K562 (cell line): ENCODE measurements around the gene ADIG. TPM values are rescaled to one million over a fixed set of nuclear protein-coding genes. Genes with fewer than 3 reads are reported as not detected.

ENCODE experiments used
- ATAC-seq: fragments of 200-7000 bp; cut with Tn5 transposase; 3 replicates; pipeline ENCODE4 v1.9.1; 2020; ENCODE audit warnings: moderate library complexity
- BruUV-seq: library from RNA; stranded (reverse); fragments of 400-500 nt; replicated peaks from 2 replicates; lab custom pipeline; 2021; lab: Mats Ljungman, UMichigan
- CTCF ChIA-PET: fragments of 300-600 bp; formaldehyde crosslinking; extraction: SDS; loops from one replicate; lab custom pipeline; 2021; ENCODE audit warnings: low intra/inter-chr PET ratio; lab: Yijun Ruan, JAX
- POLR2A ChIA-PET: fragments of 300-600, 350-650 bp; sonication (Branson Sonifier 250); formaldehyde crosslinking; extraction: SDS; loops from one replicate; lab custom pipeline; 2021; ENCODE audit warnings: antibody characterized with exemption, inconsistent platforms; lab: Yijun Ruan, JAX
- DNase-seq, 4 experiments: peaks; one replicate each; pipeline versions ENCODE4 v3.0.0 to v3.0.0-alpha.2; 2011 to 2018; ENCODE audit warnings: low spot score in 3 of 4, mixed read lengths in 3 of 4; ENCODE audit errors: extremely low read depth in 1 of 4
- FAIRE-seq: peaks from 2 replicates; lab custom pipeline; 2011; peaks lifted over from hg19 to GRCh38; lab: Jason Lieb, UNC
- H2AFZ ChIP-seq: 2 replicates; pipeline ENCODE4 v1.6.0; 2011; ENCODE audit warnings: low read depth, low read length, control low read depth, inconsistent platforms
- H3K27ac ChIP-seq: fragments of 200-600 bp; 3 replicates; pipeline ENCODE4 v1.8.0; 2011; ENCODE audit warnings: low read depth, mild to moderate bottlenecking, control low read depth, inconsistent platforms, low read length, moderate library complexity, mixed read lengths; ENCODE audit errors: extremely low read depth
- H3K27me3 ChIP-seq, 2 experiments: fragments of 300-600 bp in 1 of 2; 2 replicates in 1 of 2; 3 replicates in 1 of 2; pipeline versions ENCODE4 v1.6.0 to v1.8.0; 2011; ENCODE audit warnings: inconsistent platforms in 2 of 2, low read length in 2 of 2, mild to moderate bottlenecking in 1 of 2, mixed read lengths in 1 of 2, moderate library complexity in 1 of 2; ENCODE audit not compliant: control insufficient read depth in 2 of 2, insufficient read depth in 2 of 2
- H3K36me3 ChIP-seq: fragments of 300-600 bp; 3 replicates; pipeline ENCODE4 v1.8.0; 2011; ENCODE audit warnings: mild to moderate bottlenecking, low read length, inconsistent platforms; ENCODE audit not compliant: control insufficient read depth, insufficient read depth
- H3K4me1 ChIP-seq, 2 experiments: fragments of 200-600 bp in 1 of 2; replicated peaks in 1 of 2; 2 replicates in 1 of 2; 3 replicates in 1 of 2; pipeline versions ENCODE4 v1.5.1 to v1.8.0; 2011; ENCODE audit warnings: inconsistent platforms in 2 of 2, low read length in 2 of 2, mild to moderate bottlenecking in 1 of 2, mixed read lengths in 1 of 2, moderate library complexity in 1 of 2; ENCODE audit not compliant: control insufficient read depth in 2 of 2, insufficient read depth in 2 of 2
- H3K4me2 ChIP-seq: 2 replicates; pipeline ENCODE4 v1.6.1; 2011; ENCODE audit warnings: low read length, control low read depth, inconsistent platforms, mixed read lengths; ENCODE audit not compliant: insufficient read depth
- H3K4me3 ChIP-seq: fragments of 200-600 bp; sonication (generic), shearing (Covaris generic); 2 replicates; pipeline ENCODE4 v1.5.1; 2016; ENCODE audit warnings: control low read depth, inconsistent platforms
- H3K79me2 ChIP-seq: fragments of 200-600 bp; 3 replicates; pipeline ENCODE4 v1.8.0; 2011; ENCODE audit warnings: low read length, inconsistent platforms; ENCODE audit not compliant: control insufficient read depth, insufficient read depth
- H3K9ac ChIP-seq, 2 experiments: 2 replicates each; pipeline versions ENCODE4 v1.6.0 to v1.6.1; 2011; ENCODE audit warnings: low read depth in 2 of 2, low read length in 2 of 2, control low read depth in 1 of 2, inconsistent platforms in 1 of 2, mild to moderate bottlenecking in 1 of 2, mixed read lengths in 1 of 2; ENCODE audit not compliant: insufficient read depth in 1 of 2
- H3K9me1 ChIP-seq: one replicate; pipeline ENCODE4 v1.6.0; 2011; ENCODE audit warnings: inconsistent platforms, mild to moderate bottlenecking, low read length, moderate library complexity; ENCODE audit not compliant: control insufficient read depth, insufficient read depth
- H3K9me3 ChIP-seq: replicated peaks from 2 replicates; pipeline ENCODE4 v1.5.1; 2011; ENCODE audit warnings: low read depth, low read length, inconsistent platforms; ENCODE audit not compliant: control insufficient read depth, insufficient read depth
- H4K20me1 ChIP-seq: replicated peaks from 2 replicates; pipeline ENCODE4 v1.6.1; 2011; ENCODE audit warnings: low read length, inconsistent platforms, mixed read lengths; ENCODE audit not compliant: control insufficient read depth, insufficient read depth
- CREB1 ChIP-seq, 2 experiments: sonication (generic) in 1 of 2; formaldehyde crosslinking in 1 of 2; IDR thresholded peaks; 2 replicates each; pipeline versions ENCODE4 v1.6.1 to v1.8.0; 2012 to 2022; ENCODE audit warnings: inconsistent platforms in 1 of 2, mild to moderate bottlenecking in 1 of 2, missing genetic modification reagents in 1 of 2, moderate library complexity in 1 of 2
- MEF2A ChIP-seq: IDR thresholded peaks from 2 replicates; pipeline ENCODE4 v1.6.1; 2011; ENCODE audit warnings: low read depth, mild to moderate bottlenecking, low read length, moderate library complexity; ENCODE audit not compliant: control insufficient read depth
- ZNF3 ChIP-seq: fragments of 250-450 bp; sonication (Bioruptor Pico); IDR thresholded peaks from 2 replicates; pipeline ENCODE4 v1.5.0; 2021; ENCODE audit warnings: mild to moderate bottlenecking, moderate library complexity
- ZNF354B ChIP-seq: fragments of 250-450 bp; sonication (Bioruptor Pico); IDR thresholded peaks from 2 replicates; pipeline ENCODE4 v1.4.0; 2020
- WGBS: fragments of 100-300 bp; shearing (Covaris generic); methylation state at CpG from one replicate; pipeline ENCODE4 v1.1.6; 2016; ENCODE audit warnings: low coverage, mixed read lengths; ENCODE audit not compliant: insufficient coverage; ENCODE audit errors: missing lambda C conversion rate; 5-methylcytosine and 5-hydroxymethylcytosine counted together
- in situ Hi-C: fragments of 300-500 bp; cut with MboI; formaldehyde crosslinking; loops from 4 replicates; pipeline ENCODE4 v1.15.0; 2018; ENCODE audit warnings: inconsistent platforms, mixed read lengths
- intact Hi-C: fragments of 100-400 bp; cut with micrococcal nuclease; formaldehyde crosslinking; loops from 2 replicates; pipeline ENCODE4 v1.14.2; 2022
- polyA plus RNA-seq, 8 experiments: library from polyadenylated mRNA; depleted of rRNA in 4 of 8; stranded (reverse) in 5 of 8; unstranded in 3 of 8; fragments of >200 nt; fragmentation: Nextera tagmentation in 2 of 8; fragmentation: Illumina TruSeq in 1 of 8; extraction: Ambion mirVana in 2 of 8; extraction: Trizol in 1 of 8; gene quantifications; 2 replicates each; pipeline versions ENCODE4 v1.2.1 to v1.2.3, GENCODE V29; 2011 to 2014; ENCODE audit warnings: inconsistent platforms in 1 of 8, missing spikeins in 1 of 8
- total RNA-seq, 7 experiments: library from RNA; depleted of rRNA in 6 of 7; stranded (reverse); fragments of >200 nt in 6 of 7; fragmentation: Illumina TruSeq in 2 of 7; extraction: Trizol in 2 of 7; gene quantifications; 2 replicates each; pipeline versions ENCODE4 v1.2.1 to v1.2.3, GENCODE V29; 2011 to 2021; ENCODE audit warnings: low replicate concordance in 1 of 7
- TF ChIP-seq, protein P1 (sequence below): fragments of 250-450 bp; sonication (Bioruptor Pico); IDR thresholded peaks from 2 replicates; pipeline ENCODE4 v1.8.0; 2022; ENCODE audit warnings: moderate library complexity, mild to moderate bottlenecking, inconsistent platforms
- TF ChIP-seq, protein P2 (sequence below): fragments of 250-450 bp; sonication (Bioruptor Pico); IDR thresholded peaks from 2 replicates; pipeline ENCODE4 v1.8.0; 2021; ENCODE audit warnings: moderate library complexity, mild to moderate bottlenecking, inconsistent platforms
- TF ChIP-seq, protein P3 (sequence below): fragments of 450-650 bp; formaldehyde crosslinking; IDR thresholded peaks from 2 replicates; pipeline ENCODE4 v1.4.0; 2020; ENCODE audit warnings: mild to moderate bottlenecking
- TF ChIP-seq, protein P4 (sequence below): fragments of 450-650 bp; conservative IDR thresholded peaks from 2 replicates; pipeline ENCODE4 v1.6.1; 2016; ENCODE audit warnings: missing genetic modification characterization, low read depth, mild to moderate bottlenecking, missing compliant biosample characterization, moderate library complexity
- TF ChIP-seq, protein P5 (sequence below): fragments of 250-450 bp; sonication (Bioruptor Pico); IDR thresholded peaks from 2 replicates; pipeline ENCODE4 v1.5.0; 2021; ENCODE audit warnings: mild to moderate bottlenecking, borderline replicate concordance
- TF ChIP-seq, protein P6 (sequence below): fragments of 450-650 bp; formaldehyde crosslinking; IDR thresholded peaks from 2 replicates; pipeline ENCODE4 v1.4.0; 2022; ENCODE audit warnings: mild to moderate bottlenecking, moderate library complexity

The ADIG gene
- total and polyA plus RNA-seq, 9 of the 15 experiments (the other 6 are each of a cell fraction or from before 2014, with no cell fraction given), result not detected

DNA sequence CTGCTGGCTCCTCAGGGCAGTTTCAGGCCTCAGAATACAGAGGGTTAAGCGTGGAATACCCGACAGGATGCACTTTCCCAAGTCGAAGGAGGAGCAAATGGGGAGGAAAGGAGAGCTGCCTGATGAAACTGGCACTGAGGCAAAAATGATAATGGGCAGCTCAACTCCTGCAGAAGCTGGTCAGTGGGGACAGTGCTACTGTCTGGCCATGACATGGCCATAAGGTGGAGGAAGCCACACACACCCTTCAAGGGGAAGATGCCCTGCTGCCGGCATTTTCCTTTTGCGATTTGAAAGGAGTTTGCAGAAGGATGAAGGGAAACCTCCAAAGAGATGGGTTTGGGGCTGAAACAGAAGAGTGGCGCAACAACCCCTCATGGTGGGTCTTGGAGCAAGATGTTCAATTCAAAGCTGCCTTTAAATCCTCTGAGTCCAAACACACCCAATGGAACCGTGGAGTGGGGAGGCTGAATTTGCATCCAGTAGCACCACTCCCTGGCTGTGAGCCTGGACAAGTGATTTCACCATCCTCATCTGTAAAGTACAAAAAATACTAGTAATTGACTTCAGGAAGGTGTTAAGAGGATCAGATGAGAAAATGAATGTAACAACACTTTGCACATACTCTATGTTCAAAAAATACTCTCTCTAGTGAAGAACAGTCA lies 3.2 kb downstream of the ADIG start:
- Histone ChIP-seq H3K36me3 (no peaks in the 10 kb centered on the region), H3K27ac (no peak overlapping the region), H3K27me3 (peaks cover 34 to 69% of the 10 kb centered on the region in 2 experiments), H3K4me3 (no peak overlapping the region), H3K9me1 (no peaks in the 10 kb centered on the region), H3K79me2 (no peaks in the 10 kb centered on the region), H3K4me2 (no peak overlapping the region), H3K4me1 (peaks cover 0 to 3% of the 10 kb centered on the region in 2 experiments; a peak in 1 of 5 replicates), H2AFZ (no peak overlapping the region), H4K20me1 (no peaks in the 10 kb centered on the region), H3K9me3 (no peaks in the 10 kb centered on the region), H3K9ac (no peak overlapping the region)
- ChIA-PET CTCF (no interaction called here), POLR2A (no interaction called here)
- no peak for FAIRE-seq
- in situ Hi-C loops (no loop called here), intact Hi-C loops (no loop called here)
- no peak for ATAC-seq
- no peak for DNase-seq
- no TSS peak for BruUV-seq
- 12% methylated on average over 7 of the region's 7 CpGs for WGBS
- TF ChIP-seq, protein P1, sequence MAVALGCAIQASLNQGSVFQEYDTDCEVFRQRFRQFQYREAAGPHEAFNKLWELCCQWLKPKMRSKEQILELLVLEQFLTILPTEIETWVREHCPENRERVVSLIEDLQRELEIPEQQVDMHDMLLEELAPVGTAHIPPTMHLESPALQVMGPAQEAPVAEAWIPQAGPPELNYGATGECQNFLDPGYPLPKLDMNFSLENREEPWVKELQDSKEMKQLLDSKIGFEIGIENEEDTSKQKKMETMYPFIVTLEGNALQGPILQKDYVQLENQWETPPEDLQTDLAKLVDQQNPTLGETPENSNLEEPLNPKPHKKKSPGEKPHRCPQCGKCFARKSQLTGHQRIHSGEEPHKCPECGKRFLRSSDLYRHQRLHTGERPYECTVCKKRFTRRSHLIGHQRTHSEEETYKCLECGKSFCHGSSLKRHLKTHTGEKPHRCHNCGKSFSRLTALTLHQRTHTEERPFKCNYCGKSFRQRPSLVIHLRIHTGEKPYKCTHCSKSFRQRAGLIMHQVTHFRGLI (CRISPR knock-in tag), result no peak
- TF ChIP-seq ZNF354B (no peak), ZNF3 (no peak), MEF2A (no peak), CREB1 (IDR thresholded peaks at IDR 0.05) (no peak), CREB1 (CRISPR knock-in tag; IDR thresholded peaks at IDR 0.05) (no peak)
- TF ChIP-seq, protein P2, sequence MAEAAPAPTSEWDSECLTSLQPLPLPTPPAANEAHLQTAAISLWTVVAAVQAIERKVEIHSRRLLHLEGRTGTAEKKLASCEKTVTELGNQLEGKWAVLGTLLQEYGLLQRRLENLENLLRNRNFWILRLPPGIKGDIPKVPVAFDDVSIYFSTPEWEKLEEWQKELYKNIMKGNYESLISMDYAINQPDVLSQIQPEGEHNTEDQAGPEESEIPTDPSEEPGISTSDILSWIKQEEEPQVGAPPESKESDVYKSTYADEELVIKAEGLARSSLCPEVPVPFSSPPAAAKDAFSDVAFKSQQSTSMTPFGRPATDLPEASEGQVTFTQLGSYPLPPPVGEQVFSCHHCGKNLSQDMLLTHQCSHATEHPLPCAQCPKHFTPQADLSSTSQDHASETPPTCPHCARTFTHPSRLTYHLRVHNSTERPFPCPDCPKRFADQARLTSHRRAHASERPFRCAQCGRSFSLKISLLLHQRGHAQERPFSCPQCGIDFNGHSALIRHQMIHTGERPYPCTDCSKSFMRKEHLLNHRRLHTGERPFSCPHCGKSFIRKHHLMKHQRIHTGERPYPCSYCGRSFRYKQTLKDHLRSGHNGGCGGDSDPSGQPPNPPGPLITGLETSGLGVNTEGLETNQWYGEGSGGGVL (CRISPR knock-in tag), result no peak
- TF ChIP-seq, protein P3, sequence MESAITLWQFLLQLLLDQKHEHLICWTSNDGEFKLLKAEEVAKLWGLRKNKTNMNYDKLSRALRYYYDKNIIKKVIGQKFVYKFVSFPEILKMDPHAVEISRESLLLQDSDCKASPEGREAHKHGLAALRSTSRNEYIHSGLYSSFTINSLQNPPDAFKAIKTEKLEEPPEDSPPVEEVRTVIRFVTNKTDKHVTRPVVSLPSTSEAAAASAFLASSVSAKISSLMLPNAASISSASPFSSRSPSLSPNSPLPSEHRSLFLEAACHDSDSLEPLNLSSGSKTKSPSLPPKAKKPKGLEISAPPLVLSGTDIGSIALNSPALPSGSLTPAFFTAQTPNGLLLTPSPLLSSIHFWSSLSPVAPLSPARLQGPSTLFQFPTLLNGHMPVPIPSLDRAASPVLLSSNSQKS (CRISPR knock-in tag), result no peak
- TF ChIP-seq, protein P4, sequence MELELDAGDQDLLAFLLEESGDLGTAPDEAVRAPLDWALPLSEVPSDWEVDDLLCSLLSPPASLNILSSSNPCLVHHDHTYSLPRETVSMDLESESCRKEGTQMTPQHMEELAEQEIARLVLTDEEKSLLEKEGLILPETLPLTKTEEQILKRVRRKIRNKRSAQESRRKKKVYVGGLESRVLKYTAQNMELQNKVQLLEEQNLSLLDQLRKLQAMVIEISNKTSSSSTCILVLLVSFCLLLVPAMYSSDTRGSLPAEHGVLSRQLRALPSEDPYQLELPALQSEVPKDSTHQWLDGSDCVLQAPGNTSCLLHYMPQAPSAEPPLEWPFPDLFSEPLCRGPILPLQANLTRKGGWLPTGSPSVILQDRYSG (tag), result no peak
- TF ChIP-seq, protein P5, sequence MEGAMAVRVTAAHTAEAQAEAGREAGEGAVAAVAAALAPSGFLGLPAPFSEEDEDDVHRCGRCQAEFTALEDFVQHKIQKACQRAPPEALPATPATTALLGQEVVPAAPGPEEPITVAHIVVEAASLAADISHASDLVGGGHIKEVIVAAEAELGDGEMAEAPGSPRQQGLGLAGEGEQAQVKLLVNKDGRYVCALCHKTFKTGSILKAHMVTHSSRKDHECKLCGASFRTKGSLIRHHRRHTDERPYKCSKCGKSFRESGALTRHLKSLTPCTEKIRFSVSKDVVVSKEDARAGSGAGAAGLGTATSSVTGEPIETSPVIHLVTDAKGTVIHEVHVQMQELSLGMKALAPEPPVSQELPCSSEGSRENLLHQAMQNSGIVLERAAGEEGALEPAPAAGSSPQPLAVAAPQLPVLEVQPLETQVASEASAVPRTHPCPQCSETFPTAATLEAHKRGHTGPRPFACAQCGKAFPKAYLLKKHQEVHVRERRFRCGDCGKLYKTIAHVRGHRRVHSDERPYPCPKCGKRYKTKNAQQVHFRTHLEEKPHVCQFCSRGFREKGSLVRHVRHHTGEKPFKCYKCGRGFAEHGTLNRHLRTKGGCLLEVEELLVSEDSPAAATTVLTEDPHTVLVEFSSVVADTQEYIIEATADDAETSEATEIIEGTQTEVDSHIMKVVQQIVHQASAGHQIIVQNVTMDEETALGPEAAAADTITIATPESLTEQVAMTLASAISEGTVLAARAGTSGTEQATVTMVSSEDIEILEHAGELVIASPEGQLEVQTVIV (CRISPR knock-in tag), result no peak
- TF ChIP-seq, protein P6, sequence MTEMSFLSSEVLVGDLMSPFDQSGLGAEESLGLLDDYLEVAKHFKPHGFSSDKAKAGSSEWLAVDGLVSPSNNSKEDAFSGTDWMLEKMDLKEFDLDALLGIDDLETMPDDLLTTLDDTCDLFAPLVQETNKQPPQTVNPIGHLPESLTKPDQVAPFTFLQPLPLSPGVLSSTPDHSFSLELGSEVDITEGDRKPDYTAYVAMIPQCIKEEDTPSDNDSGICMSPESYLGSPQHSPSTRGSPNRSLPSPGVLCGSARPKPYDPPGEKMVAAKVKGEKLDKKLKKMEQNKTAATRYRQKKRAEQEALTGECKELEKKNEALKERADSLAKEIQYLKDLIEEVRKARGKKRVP (CRISPR knock-in tag), result no peak
